ENCODE measurements around the gene NME7.

Gene NME7

DNA sequence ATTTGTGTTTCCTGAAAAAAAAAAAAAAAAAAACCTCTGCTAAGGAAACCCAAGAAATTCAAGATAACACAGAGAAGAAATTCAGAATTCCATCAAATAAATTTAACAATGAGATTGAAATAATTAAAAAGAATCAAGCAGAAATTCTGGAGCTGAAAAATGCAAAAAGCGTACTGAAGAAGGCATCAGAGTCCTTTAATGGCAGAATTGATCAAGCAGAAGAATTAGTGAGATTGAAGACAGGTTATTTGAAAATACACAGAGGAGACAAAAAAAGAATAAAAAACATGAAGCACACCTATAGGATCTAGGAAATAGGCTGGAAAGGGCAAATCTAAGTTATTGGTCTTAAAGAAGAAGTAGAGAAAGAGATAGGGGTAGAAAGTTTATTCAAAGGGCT lies 38.2 kb downstream of the NME7 start:
- TF ChIP-seq, protein P1, sequence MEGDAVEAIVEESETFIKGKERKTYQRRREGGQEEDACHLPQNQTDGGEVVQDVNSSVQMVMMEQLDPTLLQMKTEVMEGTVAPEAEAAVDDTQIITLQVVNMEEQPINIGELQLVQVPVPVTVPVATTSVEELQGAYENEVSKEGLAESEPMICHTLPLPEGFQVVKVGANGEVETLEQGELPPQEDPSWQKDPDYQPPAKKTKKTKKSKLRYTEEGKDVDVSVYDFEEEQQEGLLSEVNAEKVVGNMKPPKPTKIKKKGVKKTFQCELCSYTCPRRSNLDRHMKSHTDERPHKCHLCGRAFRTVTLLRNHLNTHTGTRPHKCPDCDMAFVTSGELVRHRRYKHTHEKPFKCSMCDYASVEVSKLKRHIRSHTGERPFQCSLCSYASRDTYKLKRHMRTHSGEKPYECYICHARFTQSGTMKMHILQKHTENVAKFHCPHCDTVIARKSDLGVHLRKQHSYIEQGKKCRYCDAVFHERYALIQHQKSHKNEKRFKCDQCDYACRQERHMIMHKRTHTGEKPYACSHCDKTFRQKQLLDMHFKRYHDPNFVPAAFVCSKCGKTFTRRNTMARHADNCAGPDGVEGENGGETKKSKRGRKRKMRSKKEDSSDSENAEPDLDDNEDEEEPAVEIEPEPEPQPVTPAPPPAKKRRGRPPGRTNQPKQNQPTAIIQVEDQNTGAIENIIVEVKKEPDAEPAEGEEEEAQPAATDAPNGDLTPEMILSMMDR (IDR thresholded peaks at IDR 0.05; ENCODE audit: control insufficient read depth, insufficient read depth, low read depth, low read length, missing control alignments) = no peak
- no peak for DNase-seq (ENCODE audit: low read depth)
- H3K4me3 ChIP-seq (ENCODE audit: control insufficient read depth, low read depth, low read length) = no peak overlapping the region

DNA sequence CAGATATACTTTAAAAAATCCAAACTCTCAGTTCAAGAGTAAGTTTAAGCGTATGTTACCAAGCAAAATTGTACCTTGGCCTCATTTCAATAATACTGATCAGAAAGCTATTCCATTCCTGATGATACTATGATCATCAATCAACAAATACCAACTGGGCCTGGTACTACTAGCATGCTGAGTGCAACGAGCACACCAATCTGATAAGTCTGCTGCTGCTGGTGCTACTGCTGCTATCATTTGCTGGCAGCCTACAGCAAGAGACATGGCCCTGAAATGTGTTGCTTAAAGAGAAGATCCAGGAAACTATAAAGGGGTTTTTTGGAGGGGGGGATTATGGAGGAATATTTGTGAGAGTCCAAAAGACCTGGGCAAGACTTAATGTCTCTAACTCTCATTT lies 39.7 kb downstream of the NME7 start:
- TF ChIP-seq, protein P1 (IDR thresholded peaks at IDR 0.05; ENCODE audit: control insufficient read depth, insufficient read depth, low read depth, low read length, missing control alignments) = no peak
- no peak for DNase-seq (ENCODE audit: low read depth)
- H3K4me3 ChIP-seq (ENCODE audit: control insufficient read depth, low read depth, low read length) = no peak overlapping the region

DNA sequence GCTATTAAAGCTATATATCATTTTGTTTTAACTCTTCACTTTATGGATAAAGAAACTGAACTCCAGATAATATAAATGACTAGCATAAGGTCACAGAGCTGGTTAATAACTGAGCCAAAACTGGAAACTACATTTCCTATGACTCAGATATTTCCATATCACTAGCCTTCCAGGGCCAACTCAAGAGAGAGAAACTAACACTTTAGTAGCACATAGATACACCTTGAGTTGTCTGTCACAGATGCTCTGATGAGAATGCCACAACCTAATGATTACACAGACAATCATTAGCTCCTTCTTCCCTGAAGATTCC lies 40.7 kb downstream of the NME7 start:
- no peak overlapping the region for H3K4me3 ChIP-seq (ENCODE audit: control insufficient read depth, low read depth, low read length)
- TF ChIP-seq, protein P1 (IDR thresholded peaks at IDR 0.05; ENCODE audit: control insufficient read depth, insufficient read depth, low read depth, low read length, missing control alignments) = no peak
- no peak for DNase-seq (ENCODE audit: low read depth)

DNA sequence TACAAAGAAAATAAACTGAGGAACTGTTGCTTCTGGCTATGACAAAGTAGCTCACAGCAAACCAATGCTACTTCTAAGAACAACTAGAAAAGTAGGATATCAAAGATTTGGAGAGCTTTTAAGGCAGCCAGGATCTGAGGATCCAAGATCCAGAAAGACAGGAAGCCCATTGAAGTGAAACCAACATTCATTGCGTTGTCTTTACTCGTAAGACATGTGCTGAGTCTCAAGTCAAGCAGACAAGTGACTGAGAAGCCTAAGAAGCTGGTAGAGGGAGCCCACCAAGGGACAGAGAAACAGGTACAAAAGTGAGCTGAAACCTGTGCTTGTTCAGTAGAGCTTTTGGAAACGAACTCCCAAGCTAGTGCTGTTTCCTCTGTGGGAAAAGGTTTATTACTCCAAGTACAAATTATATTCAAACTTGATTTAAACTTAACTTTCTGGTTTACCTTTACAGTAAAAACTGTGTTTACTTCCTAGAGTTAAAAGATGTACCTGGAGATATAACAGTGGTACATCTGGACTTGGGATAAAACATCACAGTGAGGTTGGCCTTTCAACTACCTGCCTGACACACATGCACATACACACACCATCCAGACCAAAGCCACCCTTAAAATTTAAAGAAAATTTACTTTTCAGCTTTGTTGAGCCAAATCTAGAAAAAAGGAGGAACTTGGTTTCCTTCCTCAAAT lies 41.2 kb downstream of the NME7 start:
- TF ChIP-seq, protein P1 (IDR thresholded peaks at IDR 0.05; ENCODE audit: control insufficient read depth, insufficient read depth, low read depth, low read length, missing control alignments) = no peak
- H3K4me3 ChIP-seq (ENCODE audit: control insufficient read depth, low read depth, low read length) = no peak overlapping the region
- no peak for DNase-seq (ENCODE audit: low read depth)

DNA sequence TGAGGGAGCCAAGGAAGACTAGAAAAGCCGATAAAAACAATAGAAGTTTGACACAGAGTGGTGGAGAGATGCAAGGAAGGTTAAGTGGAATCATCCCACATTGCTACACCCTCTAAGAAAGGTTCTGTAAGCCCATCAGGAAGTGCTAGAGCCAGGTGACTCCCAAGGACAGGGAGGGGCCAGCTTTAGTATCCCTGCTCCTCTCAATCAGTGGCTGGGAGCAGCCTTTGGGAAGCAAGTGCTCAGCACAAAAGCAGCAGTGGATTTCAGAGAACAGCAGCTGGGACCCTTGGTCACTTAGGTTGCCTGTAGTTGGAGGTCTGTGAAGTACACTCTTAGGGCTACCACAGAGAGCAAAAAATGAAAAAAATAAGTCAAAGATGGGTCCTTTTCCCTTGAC lies 42.5 kb downstream of the NME7 start:
- DNase-seq (ENCODE audit: low read depth) = no peak
- H3K4me3 ChIP-seq (ENCODE audit: control insufficient read depth, low read depth, low read length) = no peak overlapping the region
- TF ChIP-seq, protein P1 (IDR thresholded peaks at IDR 0.05; ENCODE audit: control insufficient read depth, insufficient read depth, low read depth, low read length, missing control alignments) = no peak

DNA sequence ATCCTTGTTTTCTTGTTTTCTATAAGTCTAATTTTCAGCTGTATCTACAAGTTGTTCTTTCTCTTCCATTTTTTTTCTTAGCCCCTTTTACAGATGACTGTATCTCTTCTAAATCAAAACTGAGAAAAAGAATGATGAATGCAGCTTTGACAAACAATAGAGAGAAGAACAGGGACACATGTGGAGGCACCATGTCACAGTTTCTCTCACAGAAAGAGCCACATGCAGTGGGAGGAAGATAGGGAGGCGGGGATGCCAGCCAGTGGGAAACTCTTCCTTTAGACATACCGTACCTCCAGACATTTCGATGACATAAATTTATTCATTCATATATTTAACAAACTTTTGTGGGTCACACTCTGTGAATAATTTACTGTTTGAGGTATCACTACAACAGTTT lies 45.5 kb downstream of the NME7 start:
- TF ChIP-seq, protein P1 (IDR thresholded peaks at IDR 0.05; ENCODE audit: control insufficient read depth, insufficient read depth, low read depth, low read length, missing control alignments) = no peak
- DNase-seq (ENCODE audit: low read depth) = no peak
- H3K4me3 ChIP-seq (ENCODE audit: control insufficient read depth, low read depth, low read length) = no peak overlapping the region

DNA sequence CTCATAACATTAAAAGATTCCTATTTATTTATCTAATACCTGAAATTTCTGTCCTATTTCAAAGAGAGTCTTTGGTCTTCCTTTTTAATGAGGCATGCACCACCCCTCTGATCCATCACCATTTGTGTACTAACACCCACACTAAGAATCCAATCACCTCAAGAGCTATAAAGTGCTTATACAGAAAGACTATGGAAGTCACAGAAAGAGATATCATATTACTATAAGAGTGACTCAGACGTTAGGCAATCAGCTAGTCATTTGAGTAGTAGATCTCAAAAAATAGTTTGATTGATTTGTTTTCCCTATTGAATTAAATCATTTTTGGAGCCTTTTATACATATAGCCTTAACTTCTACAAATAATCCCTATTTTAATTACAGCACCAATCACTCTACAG lies 46.1 kb downstream of the NME7 start:
- TF ChIP-seq, protein P1 (IDR thresholded peaks at IDR 0.05; ENCODE audit: control insufficient read depth, insufficient read depth, low read depth, low read length, missing control alignments) = no peak
- no peak overlapping the region for H3K4me3 ChIP-seq (ENCODE audit: control insufficient read depth, low read depth, low read length)
- peak; percentile 7 for DNase-seq (ENCODE audit: low read depth)

All from AG09309 (cell line).